Mammary epithelial cell (primary cell): ENCODE results near the gene PRR7.

Experiments used
- CTCF ChIP-seq, 2 donors: IDR thresholded peaks in 1 of 2; conservative IDR thresholded peaks in 1 of 2; 2 replicates each; pipeline ENCODE4 v1.5.1; 2011 to 2012; ENCODE audit warnings: inconsistent platforms in 2 of 2, low read length in 2 of 2, mild to moderate bottlenecking in 2 of 2, control low read depth in 1 of 2, low read depth in 1 of 2; ENCODE audit not compliant: insufficient read depth in 1 of 2; ENCODE audit errors: extremely low read depth in 1 of 2
- EZH2 ChIP-seq: IDR thresholded peaks from 2 replicates; pipeline ENCODE4 v1.6.1; 2012; ENCODE audit warnings: low read length, inconsistent platforms, borderline replicate concordance

- TF ChIP-seq EZH2 = no peak
- no peak for TF ChIP-seq CTCF (conservative IDR thresholded peaks at IDR 0.05 in 1 of 2, IDR thresholded peaks at IDR 0.05 in 1 of 2; ENCODE audit: extremely low read depth in 1 of 2, insufficient read depth in 1 of 2, low read depth in 1 of 2, low read length in 2 of 2)
These were observed 11.5 kb upstream of the PRR7 start for GRCh38 chr5:177434942-177435738.
